Forelimb muscle (tissue), 1 donor: ENCODE results near the gene HEXD. TPM values are rescaled to one million over a fixed set of nuclear protein-coding genes. Genes with fewer than 3 reads are reported as not detected.
"Not testable (repeated sequence)": the region's sequence is repeated elsewhere in the genome, so short reads cannot be mapped to it uniquely, and the experiment has no call there.

Experiments
- DNase-seq: peaks from one replicate; pipeline ENCODE4 v3.0.0-alpha.2; 2013; ENCODE audit warnings: low read depth
- polyA plus RNA-seq: library from polyadenylated mRNA; unstranded; fragments of 120-200 nt; gene quantifications from one replicate; pipeline ENCODE4 v1.2.1, GENCODE V29; 2013; ENCODE audit not compliant: insufficient read length

The HEXD gene
- 19.6 TPM for polyA plus RNA-seq

DNA sequence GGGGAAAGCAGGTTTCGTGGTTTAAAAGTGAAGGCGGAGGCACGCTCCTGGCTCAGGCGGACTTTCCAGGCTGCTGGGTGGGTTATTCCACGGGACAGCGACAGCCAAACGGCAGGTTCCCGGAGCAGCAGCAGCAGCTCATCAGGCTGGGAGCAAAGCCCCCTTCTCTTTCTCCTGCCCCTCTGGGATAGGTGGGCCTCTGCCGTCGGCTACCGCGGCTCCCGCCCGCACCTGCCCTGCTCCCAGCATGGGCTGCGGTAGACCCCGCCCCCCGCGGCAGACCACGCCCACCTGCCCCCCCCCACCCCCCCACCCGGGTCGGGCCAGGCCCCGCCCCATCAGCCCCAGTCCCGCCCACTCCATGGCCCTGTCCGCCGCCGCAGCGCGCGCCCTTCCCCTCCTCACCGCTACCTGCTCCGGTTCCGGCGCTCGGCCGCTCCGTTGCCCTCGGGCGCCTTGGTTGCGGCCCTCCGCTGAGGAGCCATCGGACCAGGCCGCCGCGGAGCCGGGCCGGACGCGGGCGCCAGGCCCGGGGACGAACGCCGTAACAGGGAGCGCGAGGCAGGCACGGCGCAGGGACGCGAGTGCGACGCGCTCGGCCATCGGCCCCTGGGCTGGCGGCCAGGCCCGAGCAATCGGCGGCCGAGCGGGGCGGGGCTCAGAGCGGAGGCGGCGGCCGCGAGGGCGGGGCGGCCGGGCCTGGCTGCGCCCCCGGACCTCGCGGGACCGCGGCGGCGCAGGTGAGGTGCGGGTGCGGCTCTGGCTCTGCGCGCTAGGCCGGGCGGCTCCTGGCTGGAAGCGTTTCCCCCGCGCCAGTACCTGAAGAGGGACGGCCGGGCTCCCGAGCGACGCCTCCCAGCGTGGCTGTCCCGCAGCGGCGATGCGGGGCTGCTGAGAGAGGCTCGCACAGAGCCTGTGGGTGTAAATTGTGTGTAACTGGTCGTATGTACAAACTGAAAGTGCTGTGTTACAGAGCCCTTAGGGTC lies at the start of gene HEXD, which contains the start of gene OGFOD3:
Gene HEXD, plus strand, starts transcription at position 347 of the 986 bp plus-strand sequence. CDS start 1,453 bp downstream, outside the sequence.
Gene OGFOD3, minus strand, starts transcription at position 586 of the 986 bp plus-strand sequence. Its CDS starts 101 bp downstream, at position 485.
- DNase-seq: no peak

DNA sequence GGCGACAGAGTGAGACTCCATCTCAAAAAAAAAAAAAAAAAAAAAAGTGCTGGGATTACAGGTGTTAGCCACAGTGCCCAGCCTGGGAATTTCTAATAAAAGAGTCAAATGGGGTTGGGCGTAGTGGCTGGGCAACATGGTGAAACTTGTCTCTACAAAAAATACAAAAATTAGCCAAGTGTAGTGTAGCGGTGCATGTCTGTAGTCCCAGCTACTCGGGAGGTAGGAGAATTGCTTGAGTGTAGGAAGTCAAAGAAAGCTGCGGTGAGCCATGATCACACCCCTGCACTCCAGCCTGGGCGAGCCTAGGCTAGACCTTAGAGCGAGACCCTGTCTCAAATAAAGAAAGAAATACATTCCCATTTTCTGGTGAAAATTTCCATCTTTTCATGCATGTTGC lies 48.9 kb upstream of the HEXD start:
- no peak for DNase-seq

DNA sequence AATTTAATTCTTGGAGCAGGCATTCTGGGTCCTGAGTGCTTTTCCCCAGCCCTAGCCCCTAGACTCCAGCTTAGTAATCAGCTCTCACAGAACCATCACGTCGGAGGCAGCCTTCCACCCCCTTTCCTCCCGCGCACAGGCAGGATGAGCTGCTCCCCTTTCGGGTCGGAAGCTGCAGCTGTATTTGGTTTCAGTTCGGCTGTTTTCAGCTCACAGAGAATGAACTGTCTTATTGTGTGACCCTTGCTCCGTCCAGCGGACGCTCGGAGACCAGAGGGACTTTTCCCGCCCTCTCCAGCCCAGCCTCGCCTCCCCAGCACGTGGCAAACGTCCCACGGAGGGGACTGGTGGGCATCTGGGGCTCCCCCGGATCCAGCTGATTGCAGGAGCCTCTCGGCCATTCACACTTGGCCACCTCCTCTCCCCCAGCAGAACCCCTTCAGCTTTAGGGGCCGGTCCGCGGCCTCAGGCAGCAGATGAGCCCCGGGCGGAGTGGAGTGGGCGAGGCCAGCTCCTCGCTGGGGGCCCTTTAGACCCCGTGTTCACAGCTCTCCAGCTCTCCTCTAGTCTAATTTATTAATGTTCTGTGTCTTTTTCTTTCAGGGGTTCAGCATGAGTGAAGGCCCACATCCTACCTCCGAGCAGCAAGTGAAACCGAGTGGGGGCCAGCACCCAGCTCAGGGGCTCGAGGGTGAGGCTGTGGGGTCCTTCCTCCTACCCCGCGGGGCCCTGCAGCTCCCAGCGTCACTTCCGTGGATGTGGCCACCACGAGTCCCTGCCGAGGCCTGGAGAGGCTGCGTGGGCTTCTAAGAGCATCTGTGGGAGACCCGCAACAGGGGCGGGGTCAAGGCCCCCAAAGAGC lies 47.4 kb upstream of the HEXD start:
- no peak for DNase-seq

DNA sequence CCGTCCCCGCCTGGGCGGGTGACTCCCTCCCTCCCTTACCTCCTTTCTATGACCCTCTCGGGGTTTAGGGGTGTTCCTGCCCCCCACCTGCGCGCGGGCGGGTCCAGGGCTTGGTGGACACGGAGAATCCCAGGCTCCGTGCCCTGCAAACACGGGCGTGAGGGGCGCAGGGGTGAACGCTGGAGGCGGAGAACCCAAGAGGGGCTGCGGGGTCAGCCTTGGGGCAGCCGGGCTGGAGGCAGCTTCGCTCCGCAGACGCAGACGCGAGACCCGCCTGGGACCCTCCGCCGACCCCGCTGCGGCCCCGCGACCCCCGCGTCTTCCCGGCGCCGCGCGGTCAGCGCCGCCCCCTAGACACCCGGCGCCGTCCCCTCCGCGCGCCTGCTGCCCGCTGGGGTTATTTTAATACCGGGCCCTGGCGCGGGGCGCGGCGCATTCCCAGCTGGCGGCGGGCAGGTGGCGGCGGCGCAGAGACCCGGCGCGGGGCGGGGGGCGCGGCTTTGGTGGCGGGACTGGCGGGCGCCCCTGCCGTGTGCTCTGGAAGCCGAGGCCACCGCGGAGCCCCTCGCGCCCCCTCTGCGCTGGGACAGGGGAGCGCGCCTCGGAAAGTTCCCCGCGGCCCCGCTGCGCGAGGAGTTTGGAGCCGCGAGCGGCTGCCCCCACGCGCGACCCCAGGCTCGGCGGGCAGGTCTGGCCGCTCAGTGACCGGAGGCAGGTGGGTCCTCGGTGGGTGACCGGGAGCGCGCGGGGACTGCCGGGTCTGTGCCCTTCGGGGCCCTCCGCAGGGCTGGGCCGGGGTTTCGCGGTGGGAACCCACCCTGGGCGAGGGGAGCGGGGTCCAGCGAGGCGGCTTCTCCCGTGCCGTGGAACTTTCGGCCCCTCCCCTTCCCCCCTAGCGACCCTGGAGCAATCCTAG lies 46.6 kb upstream of the HEXD start, which contains the start of gene UTS2R:
Gene UTS2R, plus strand, starts transcription at position 433 of the 916 bp plus-strand sequence. CDS start 2,560 bp downstream, outside the sequence.
- no peak for DNase-seq

DNA sequence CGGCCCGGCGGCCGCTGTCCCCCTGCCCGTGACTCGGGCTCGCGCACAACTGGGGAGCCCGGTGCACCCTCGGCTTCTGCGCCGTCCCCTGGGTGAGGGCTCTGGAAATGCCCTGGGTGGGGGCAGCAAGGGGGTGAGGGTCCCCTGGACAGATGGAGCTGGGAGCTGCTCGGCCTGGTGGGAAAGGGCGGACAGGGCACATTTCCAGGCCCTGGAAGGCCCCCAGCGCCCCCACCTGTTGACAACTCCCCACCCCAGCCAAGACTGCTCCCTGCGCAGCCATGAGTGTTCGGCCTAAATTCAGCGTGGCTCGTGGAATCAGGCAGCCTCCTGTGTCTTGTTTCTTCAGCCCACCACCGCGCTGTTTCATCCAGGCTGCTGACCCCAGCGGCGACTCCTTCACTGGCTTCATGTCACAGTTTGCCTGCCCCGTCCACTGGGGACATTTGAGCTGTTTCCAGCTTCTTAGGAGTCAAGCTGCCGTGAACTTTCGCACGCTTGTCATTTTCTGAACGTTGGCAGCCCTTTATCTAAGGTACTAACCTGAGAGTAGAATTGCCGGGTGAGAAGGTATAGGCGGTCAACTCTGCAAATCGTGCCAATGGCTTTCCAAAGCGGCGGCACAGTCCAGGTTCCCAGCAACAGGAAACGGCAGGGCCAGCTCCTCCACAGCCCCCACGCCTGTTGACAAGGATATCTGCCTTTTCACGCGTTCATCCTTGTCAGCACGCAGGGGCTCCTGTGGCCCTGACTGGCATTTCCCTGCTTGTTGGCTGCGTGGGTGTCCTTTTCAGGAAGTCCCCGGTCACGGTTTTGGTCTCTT lies 45.7 kb upstream of the HEXD start:
- no peak for DNase-seq

DNA sequence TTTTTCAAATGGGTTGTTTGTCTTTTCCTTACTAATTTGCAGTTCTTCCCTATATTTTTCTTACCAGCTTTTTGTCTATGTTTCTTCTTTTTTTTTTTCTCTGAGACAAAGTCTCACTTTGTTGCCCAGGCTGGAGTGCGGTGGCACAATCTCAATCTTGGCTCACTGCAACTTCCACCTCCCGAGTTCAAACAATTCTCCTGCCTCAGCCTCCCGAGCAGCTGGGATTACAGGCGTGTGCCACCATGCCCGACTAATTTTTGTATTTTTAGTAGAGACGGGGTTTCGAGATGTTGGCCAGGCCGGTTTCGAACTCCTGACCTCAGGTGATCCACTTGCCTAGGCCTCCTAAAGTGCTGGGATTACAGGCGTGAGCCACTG lies 45.1 kb upstream of the HEXD start:
- DNase-seq: not testable (repeated sequence)

DNA sequence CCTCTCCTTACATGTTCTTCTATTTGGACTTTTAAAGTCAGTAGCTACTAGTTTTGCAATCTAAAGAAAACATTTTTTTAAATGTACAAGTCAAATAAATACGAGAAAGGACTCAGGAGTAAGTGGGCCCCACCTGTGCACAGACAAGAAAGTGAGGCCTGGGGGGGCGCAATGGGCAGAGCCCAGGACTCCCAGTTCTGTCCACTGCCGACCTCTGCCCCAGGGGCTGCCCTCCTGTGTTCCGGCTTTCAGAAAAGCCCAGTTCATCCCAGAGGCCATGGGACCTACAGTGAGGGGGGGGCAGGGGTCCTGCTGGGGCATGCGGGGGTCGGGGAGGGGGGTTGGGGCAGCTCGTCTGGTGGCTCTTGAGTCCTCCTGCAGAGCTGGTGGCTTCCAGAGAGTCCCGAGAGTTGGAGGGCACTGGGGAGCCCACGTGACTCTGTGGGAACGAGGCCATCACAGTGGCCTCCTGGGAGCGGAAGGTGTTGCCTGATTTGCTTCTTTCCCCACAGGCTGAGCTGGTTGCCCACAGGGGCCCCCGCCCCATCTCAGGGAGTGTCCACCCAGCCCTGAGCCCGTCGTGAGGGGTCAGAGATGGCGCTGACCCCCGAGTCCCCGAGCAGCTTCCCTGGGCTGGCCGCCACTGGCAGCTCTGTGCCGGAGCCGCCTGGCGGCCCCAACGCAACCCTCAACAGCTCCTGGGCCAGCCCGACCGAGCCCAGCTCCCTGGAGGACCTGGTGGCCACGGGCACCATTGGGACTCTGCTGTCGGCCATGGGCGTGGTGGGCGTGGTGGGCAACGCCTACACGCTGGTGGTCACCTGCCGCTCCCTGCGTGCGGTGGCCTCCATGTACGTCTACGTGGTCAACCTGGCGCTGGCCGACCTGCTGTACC lies 44.2 kb upstream of the HEXD start:
- no peak for DNase-seq

DNA sequence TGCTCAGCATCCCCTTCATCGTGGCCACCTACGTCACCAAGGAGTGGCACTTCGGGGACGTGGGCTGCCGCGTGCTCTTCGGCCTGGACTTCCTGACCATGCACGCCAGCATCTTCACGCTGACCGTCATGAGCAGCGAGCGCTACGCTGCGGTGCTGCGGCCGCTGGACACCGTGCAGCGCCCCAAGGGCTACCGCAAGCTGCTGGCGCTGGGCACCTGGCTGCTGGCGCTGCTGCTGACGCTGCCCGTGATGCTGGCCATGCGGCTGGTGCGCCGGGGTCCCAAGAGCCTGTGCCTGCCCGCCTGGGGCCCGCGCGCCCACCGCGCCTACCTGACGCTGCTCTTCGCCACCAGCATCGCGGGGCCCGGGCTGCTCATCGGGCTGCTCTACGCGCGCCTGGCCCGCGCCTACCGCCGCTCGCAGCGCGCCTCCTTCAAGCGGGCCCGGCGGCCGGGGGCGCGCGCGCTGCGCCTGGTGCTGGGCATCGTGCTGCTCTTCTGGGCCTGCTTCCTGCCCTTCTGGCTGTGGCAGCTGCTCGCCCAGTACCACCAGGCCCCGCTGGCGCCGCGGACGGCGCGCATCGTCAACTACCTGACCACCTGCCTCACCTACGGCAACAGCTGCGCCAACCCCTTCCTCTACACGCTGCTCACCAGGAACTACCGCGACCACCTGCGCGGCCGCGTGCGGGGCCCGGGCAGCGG lies 43.4 kb upstream of the HEXD start:
- DNase-seq: no peak

DNA sequence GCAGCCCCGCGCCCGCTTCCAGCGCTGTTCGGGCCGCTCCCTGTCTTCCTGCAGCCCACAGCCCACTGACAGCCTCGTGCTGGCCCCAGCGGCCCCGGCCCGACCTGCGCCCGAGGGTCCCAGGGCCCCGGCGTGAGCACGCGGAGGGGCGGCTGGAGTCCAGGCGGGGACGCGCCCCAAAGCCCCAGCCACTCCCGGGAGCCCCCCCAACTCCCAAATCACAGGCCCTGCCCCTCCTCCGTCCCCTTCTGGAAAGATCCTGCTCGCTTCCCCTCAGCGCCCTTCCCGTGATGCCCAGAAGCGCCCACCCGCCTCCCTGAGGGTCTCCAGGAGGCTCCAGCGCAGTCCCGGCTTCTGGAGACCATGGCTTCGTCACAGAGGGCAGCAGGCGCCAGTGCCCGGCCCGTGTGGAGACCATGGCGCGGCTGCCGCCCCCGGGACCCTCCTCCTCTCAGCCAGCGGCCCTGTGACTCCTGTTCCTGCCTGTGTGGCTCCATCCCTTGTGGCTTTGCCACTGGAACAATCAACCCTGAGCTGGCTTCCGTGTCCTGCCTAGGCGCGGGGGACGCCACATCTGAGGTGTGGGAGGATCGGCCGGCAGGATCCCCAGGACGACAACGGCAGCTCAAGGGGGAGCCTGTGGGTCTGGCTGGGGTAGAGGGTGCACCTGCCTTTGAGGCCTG lies 42.6 kb upstream of the HEXD start:
- DNase-seq: no peak

DNA sequence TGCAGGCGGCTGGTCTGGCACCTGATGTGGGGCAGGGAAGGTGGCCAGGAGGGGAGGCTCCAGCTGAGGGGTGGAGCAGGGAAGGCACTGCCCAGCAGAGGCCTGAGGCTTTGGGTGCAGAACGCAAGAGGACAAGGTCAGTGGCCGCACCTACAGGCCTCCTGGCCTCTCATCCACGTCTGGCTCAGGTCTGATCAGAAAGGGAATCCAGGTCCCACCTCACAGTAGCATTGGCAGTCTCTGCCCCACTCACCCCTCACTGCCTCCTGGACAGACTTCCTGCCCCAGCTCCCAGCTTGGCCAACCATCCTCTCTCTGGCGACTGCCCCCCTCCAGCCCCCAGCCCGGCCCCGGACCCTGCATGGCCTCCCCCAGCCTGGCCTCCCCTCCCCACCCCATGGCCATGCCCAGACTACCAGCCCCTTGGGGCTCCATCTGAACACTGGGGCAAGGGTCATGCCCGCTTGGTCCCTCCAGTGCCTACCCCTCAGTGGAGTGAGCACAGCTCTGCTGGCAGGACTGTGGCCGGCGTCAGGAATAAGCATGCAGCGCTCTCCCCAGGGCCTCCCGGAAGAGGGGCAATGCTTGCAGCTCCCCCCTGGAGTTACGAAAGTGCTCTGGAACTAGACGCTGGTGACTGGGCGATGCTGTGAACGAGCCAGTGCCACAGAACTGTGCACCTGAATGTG lies 42.0 kb upstream of the HEXD start:
- no peak for DNase-seq

DNA sequence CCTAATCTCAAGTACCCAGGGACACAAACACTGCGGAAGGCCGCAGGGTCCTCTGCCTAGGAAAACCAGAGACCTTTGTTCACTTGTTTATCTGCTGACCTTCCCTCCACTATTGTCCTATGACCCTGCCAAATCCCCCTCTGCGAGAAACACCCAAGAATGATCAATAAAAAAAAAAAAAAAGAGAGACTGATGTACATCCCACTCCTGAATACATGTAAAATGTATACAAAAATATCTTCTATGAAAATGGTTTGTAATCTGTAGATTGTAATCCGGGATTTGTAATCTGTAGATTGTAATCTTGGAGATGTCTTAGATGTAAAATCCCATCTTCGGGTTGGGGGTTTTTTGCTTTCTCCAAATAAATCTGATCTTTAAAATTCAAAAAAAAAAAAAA lies 40.9 kb upstream of the HEXD start:
- not testable (repeated sequence) for DNase-seq

DNA sequence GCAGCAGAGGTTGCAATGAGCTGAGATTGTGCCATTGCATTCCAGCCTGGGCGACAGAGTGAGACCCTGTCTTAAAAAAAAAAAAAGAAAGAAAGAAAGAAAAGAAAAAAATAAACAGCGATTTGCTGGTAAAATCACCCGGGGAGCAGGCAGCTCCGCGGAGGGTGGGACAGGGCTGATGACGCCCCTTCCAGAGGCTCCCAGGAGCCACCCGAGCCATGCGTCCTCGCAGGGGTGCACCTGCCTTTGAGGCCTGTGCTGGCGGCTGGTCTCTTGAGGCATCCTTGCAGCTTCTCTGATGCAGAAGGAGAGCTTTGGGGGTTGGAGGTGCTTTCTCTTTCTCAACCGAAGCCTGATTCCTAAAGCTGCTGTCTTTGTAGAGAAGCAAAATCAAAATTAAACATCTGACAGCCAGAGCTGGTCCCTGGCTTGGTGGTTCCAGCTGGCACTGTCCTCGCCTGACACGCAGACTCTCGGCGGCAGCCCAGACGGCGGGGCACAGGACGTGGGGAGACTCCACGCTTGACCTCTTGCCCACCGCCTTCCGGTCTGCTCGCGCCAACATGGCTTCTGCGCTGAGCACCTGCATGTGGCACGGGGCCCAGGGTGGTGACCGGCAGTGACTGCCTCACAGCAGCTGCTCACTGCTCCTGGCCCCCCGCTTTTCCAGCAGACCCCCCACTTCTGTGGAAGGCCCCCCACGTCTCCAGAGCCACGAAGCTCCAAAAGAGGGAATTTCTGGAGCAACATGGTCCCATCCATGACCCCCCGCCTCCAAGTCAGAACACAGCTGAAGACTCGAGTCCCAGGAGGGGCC lies 40.0 kb upstream of the HEXD start:
- no peak for DNase-seq

DNA sequence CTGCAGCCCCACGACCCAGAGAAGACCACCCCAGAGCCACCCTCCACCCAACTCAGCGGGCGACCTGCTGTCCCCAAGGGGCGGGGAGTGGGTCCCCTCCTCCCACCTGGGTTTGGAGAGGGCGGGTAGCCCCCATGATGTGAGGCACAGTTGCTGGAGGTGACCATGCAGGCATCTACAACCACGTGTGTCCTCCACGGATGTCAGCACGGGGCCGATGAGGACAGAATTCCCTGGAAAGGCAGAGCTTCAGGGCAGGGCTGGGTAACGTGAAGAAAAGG lies 39.5 kb upstream of the HEXD start:
- no peak for DNase-seq

DNA sequence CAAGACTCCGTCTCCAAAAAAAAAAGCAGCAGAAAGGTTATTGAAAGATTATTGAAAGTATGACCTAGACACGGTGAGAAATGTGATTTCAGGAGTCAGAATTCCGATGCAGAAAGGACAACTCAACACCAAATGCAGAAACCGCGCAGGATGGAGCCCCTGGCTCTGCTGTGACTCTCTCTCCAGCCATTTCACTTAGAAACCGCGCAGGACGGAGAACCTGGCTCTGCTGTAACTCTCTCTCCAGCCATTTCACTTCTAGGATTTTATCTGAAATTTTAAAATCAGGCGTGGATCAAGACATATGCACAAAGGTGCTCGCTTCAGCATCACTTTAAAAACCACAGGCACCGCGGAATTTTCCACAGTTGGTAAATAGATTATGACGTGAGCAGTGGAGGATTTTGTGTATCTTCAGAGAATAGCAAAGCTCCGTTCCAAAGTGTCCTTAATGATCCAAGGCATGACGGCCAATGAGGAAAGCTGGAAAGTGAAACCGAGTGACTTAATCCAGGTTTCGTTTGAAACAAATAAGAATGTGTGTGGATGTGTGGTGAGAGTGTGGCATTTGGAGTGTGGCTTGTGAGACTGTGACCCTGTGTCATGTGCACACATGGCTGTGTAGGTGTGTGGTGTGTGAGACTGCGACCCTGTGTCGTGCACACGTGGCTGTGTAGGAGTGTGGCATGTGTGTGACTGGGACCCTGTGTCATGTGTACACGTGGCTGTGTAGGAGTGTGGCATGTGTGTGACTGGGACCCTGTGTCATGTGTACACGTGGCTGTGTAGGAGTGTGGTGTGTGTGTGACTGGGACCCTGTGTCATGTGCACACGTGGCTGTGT lies 37.1 kb upstream of the HEXD start:
- DNase-seq: no peak

DNA sequence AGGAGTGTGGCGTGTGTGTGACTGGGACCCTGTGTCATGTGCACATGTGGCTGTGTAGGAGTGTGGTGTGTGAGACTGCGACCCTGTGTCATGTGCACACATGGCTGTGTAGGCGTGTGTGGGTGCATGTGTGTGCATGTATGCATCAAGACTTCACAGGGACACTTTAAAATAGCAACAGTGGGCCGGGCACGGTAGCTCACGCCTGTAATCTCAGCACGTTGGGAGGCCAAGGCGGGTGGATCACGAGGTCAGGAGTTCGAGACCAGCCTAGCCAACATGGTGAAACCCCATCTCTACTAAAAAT lies 36.5 kb upstream of the HEXD start:
- not testable (repeated sequence) for DNase-seq
